Skeletal muscle cell (primary cell): ENCODE data around the gene OVAAL.

Source experiments
- DNase-seq: peaks from one replicate; pipeline ENCODE4 v3.0.0-alpha.2; 2010; ENCODE audit warnings: low read depth
- H3K4me3 ChIP-seq: 2 replicates; pipeline ENCODE4 v1.5.1; 2011; ENCODE audit warnings: low read depth, mild to moderate bottlenecking, control low read depth, low read length, moderate library complexity

Gene OVAAL

DNA sequence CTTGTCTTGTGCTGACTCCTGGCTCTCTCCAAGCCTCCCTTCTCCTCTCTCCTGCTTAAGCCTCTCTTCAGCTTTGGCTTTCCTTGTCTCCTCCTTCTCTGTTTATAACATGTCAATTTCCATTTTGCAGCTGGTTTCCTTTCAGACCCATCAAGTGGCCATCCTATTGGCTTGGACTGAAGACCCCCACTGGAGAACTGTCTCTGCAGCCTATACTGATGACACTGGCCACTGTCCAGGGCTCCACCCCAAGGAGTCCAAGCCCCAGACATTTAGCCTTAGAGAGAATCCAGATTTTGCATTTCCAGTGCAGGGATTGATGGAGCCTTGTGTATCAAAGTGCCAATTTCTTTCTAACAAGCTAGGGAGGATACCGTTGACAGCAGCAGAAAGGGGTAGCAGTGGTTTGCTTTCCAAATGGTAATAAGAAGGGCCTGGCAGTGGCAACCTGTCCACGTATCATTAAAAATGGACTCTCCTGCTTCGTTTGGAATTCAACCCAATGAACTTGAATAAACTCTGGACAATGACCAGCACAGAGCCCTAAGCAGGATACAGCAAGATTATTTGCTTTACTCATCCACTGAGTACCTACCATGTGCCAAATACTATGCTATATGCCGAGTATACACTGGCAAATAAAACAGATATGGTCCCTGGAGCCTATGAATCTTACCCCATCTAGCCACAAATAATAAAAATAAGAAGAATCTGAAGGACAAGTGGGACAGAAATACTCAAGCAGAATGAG, 6.5 kb downstream of the OVAAL start:
- no peak for DNase-seq
- no peak overlapping the region for H3K4me3 ChIP-seq

DNA sequence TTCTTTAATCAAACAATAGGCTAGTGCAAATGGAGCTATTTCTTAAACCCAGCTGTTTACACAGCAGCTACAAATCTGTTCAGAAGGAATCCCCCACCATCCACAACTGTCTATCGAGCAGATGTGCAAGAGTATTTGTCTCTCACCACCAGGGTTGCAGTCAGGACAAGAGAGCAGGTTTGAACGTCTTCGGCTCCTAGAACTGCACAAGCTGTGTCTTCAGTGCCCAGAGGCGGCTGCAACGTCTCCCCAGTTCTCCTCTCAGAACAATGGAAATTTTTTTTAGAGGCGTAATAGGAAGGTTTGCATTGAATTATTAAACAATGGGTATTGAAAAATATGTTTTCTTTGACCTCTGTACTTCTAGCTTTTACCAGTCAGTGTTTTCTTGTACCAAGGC, 7.3 kb downstream of the OVAAL start:
- no peak overlapping the region for H3K4me3 ChIP-seq
- DNase-seq = no peak

DNA sequence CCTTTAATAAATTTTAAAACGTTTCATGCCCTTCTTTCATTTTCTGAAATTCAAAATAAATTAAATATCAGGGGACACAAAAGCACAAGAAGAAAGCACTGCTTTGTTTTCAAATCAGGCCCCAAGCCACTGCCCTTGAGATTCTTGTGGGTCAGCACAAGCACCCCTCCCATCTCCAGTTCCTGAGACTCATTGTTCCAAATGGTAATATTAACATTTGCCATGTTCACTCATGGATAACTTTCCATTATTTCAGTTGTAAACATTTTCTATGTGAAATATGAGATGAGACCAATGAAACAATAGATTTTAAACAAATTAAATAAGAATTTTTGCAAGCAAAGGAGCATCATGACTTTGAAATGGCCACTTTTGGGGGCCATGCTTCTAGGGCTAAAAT, 7.7 kb downstream of the OVAAL start:
- no peak overlapping the region for H3K4me3 ChIP-seq
- no peak for DNase-seq

DNA sequence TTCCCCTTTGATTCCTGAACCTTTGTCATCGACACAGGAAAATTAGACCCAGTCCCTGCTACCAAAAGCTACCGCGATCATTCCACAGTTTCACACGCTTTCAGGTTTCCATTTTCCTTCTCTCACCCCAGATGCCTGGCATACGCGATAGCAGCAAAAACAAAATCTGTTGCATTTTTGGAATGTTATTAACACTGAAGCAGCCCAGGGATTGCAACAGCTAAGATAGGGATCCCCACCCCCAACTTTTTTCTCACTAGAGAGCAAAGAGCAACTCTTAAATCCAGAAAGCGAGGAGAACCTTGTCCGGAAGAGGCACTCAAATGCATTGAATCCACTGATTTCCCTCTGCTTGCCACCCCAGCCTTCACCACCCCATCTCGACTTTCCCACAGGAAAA, 8.9 kb downstream of the OVAAL start:
- H3K4me3 ChIP-seq = no peak overlapping the region
- no peak for DNase-seq

DNA sequence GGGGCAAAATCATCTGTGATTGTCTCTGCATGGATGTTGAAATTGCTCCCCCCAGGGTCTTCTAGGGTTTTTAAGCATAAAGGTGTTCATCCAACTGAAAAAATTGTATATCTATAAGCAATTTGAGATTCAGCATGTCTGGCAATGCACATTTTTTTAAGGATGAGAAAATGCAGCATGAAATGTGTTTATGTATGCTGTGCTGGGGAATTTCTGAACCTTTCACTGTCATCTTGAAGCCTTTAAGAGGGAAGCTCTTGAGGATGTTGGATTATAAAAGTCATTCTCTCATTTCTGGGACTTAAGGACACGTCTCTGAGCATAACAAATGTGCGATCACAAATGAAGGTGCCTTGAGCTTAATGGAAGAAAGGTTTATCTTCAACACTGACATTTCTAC, 9.4 kb downstream of the OVAAL start:
- no peak for DNase-seq
- no peak overlapping the region for H3K4me3 ChIP-seq

DNA sequence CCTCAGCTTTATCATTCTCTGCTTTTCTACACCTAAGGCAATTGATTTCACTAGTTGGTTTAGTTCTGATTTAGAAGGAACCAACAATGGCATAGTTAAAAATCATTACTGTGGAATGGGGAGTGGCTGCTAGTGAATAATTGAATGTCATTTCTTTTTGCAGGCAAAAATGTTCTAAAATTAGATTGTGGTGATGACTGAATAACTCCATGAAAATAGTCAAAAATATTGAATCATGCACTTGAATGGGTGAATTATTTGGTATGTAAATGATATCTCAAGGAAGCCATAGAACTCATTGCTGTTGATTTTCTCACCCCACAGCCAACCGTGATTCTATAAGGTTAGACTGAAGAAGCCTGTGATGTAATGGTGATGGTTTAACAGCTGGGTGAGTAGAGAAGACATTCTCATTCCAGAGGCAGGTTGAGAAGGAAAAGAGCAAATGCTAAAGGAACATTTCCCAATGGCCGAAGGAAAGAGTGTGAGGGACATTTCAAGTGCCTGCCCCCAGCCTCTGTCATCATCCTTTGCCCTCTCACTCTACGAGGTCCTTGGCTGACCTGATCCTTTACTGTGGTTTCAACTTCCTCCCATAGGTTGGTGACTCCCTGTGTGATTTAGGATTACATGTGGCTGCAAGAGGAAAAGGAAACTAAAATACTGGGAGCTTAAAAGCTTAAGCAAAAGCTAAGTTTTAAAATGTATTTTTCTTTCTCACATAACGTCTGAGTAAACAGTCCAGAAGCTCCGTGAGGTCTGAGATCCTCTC, 12.5 kb downstream of the OVAAL start:
- DNase-seq = no peak

DNA sequence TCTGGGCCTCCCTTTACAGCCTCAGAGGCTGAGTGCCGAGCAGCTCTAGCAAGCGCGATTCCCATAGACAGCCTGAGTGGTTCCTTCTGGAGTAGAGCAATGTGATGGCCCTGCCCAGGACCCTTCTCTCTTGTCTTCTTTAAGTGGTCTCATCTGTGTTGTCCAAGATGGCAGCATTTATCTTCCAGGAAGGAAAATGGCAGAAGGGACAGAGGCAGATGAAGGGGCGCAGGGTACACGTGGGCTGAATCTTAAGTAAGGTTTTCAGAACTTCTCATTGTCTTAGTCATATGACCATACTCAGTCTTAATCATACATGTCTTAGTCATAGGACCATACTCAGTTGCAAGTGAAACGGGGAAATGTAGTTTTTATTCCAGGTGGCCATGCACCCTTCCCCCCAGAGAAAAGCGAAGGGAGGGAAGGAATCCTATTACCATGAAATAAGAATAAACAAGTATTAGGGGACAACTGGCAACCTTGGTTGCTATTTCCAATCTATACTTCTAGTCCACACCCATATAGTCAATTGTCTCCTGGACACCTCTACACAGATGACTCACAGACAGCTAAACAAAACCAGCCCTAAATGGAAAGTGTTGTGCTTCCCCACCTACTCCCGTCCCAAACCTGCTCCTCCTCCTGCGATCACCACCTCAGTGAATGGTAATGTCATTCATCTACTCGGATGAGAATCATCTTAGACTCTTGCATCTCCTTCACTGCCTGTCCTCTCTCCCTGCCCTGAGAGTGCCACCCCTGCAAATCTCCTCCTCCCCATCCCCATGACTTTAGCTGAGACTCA, 13.3 kb downstream of the OVAAL start:
- no peak for DNase-seq
- H3K4me3 ChIP-seq = no peak overlapping the region

More for the DNA sequence above, 12.5 kb downstream of the OVAAL start:
- no peak overlapping the region for H3K4me3 ChIP-seq

DNA sequence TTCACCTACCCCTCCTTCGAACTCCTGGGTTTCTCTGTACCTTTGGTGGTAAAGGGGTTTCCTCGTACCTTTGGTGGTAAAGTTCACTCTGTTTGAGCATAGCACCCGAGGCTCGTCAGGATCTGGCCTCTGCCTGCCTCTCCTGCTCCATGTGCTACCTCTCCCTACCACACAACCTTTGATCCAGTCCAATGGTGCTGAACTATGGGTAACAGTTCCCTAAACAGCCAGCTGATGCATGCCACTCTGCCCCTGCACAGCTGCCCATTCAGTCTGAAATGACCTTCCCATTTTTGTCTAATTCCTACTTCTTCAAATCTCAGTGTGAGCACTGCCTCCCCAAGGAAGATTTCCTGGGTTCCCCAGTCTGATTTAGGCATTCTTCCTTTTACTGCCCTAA, 14.0 kb downstream of the OVAAL start:
- no peak for DNase-seq
- H3K4me3 ChIP-seq = no peak overlapping the region

DNA sequence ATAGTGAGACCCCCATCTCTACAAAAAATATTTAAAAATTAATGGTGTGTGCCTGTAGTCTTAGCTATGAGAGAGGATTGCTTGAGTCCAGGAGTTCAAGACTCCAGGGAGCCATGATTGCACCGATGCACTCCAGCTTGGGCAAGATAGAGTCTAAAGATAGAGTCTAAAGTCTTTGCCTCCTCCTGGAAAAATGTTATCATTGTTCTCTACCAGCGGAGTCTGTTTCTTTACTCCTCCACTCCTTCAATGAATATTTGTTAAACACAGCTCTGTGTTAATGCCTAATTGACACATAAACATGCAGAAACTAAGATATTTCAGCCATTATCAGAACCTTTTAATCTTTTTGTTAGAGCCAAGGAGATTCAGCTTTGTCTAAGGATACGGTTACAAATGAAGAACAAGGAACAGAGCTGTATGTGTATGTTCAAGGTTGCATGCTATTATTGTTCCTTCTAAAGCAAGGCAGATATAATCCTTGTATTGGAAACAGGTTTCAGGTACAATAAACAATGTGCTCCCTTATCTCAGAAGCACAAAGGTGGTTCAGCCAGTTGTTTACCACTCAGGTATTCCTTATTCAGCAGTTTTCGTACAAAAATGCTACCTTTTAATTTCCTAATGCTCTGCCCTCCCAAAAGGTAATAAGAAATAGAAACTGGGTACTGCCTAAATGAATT, 15.4 kb downstream of the OVAAL start:
- no peak overlapping the region for H3K4me3 ChIP-seq
- no peak for DNase-seq

DNA sequence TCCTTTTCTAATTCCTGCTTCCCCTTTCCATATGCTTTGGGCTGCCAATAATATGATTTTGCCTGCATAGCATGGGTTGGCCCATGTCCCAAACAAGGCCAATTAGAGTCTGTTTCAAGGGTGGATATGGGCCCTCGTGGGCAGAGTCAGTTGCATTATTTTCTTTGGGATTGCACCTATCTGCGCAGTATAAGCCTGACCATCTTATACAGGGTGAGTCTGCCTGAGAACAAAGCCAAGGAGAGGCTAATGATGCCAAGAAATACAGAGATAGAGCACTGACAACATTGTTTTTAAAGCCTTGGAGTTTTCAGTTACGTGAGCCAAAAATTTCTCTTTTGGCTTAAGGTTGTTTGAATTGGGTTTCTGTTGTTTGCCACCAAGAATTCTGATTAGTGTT, 18.6 kb downstream of the OVAAL start:
- no peak for DNase-seq
- H3K4me3 ChIP-seq = no peak overlapping the region

DNA sequence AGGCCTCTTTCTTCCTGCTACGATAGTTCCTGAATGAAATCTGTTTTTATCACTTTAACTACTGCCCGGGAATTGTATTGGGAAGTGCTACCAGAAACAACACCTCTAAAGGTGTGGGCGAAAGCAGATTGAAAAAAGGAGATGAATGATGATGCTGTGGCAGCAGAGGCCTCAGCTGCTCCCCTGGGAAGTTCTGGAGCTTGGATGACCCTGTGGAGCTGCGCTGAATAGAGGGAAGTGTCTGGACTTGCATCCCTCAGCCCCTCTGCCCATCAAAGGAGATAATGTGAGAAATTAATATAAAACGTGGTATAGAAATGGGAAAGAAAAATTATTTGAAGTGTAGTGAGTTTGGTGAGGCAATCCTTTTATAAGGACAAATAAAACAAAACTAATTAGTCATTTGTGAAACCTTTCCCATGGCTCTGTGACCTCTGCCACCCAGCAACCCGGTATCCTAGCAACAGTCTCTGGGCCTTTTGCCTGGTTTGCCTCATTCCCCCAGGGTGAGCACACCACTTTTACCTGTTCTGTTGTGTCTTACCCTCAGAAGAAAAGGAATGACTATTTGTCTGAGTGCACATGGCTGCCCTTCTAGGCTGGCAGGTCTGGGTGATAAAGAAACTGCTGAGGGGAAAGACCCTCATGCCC, 21.3 kb downstream of the OVAAL start:
- no peak for DNase-seq
- no peak overlapping the region for H3K4me3 ChIP-seq

DNA sequence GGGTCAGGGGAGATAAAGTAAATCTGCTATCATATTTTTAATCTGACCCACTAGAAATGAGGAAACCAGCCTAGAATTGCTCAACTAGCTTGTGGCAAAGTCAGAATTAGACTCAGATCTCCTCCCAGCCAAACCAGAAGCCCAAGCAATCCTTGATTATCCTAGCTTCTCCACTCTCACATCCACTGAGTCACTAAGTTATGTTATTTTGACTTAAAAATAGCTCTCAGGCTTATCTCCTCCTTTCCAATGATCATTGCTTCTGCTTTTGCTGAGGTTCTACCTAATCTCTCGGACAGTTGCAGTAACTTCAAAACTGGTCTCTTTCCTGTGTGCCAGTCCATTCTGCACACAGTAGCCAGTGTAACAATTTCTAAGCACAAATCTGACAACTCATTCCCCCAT, 22.9 kb downstream of the OVAAL start:
- H3K4me3 ChIP-seq = no peak overlapping the region
- no peak for DNase-seq

DNA sequence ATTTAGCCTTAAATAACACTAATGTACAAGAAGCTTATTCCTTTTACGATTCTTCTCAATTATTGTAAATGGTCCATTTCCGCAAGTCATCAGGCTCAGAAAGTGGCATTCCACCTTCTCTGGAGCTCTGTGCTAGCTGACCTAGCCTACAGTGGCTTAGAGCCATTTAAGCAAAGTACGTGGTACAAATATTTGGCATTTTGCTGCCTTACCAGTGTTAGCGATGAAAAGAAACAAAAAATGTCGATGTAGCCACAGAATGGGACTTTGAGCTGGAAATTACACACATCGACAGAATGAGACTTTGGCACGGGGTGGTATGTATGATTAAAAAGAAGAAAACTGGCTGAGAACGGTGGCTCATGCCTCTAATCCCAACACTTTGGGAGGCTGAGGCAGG, 26.1 kb downstream of the OVAAL start:
- H3K4me3 ChIP-seq = no peak overlapping the region
- no peak for DNase-seq

DNA sequence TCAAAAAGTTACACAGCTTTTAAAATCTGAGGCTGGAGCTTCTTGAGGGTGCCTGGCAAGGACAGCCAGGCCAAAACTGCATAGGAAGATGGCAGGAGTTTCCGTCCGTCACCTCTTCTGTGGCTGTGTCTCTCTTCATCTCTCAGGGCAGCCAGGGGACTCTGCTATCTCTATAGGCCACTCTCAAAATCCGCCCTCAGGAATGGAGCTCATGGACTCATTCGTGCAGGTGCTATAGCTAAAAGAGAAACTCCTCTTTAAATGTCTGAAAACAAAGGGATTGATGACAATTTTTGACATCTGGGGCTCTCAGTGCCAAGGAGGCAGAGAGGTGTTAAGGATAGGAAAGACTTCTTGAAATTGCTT, 27.2 kb downstream of the OVAAL start:
- no peak for DNase-seq
- H3K4me3 ChIP-seq = no peak overlapping the region

DNA sequence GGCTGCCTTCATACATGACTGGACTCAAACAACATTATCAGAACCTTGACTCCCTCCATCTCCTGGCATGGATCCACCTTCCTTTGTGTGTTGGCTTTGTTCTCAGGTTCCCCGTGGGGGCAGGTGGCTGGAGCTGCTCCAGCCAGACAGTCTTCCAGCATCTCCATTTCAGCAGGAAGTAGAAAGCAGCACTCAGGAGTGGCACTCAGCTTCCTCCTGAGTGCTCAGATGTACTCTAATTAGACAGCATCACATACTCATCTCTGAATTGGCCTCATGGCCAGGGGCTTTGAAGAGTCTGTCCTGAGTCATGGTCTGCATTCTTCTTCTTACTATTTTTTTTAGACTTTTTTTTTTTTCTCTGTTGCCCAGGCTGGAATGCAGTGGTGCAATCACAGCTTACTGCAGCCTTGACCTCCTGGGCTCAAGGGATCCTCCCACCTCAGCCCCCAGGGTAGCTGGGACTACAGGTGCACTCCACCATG, 27.9 kb downstream of the OVAAL start:
- no peak overlapping the region for H3K4me3 ChIP-seq
- DNase-seq = peak; percentile 39

DNA sequence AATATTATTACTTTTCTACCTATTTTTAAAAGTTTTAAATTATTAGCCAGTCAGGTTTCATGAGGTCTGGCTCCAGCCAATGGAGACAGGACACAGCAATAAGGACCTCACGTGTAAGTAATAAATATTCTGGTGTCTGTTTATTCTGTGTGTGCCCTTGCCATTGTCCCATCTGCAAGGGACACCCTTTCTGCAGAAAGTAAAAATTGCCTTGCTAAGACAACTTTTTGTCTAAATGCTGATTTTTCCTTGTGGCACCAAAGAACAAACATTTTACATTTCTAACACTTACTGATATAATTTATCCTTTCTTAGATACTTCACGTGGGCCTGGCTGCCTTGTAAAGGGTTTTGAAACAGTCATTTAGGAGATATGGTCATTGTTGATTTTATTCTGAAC, 29.4 kb downstream of the OVAAL start:
- H3K4me3 ChIP-seq = no peak overlapping the region
- no peak for DNase-seq

DNA sequence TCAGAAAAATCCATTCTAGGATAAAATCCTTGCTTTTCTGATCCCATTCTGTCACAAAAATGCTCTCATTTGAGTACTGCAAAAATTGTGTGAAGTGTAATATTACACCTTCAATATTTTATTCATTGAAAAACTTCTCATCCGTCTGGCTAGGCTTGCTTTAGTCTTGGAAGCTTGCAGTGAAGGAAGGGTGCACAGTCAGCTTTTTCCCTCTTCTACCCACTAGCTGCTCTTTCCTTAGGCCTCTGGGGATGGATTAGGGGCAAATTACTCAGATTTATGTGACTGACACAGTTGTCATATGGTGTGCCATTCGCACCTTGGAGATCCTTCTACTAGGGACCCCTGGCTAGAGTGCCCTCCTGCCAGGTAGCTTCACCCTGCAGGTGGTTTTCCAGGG, 32.1 kb downstream of the OVAAL start:
- DNase-seq = no peak
- no peak overlapping the region for H3K4me3 ChIP-seq

DNA sequence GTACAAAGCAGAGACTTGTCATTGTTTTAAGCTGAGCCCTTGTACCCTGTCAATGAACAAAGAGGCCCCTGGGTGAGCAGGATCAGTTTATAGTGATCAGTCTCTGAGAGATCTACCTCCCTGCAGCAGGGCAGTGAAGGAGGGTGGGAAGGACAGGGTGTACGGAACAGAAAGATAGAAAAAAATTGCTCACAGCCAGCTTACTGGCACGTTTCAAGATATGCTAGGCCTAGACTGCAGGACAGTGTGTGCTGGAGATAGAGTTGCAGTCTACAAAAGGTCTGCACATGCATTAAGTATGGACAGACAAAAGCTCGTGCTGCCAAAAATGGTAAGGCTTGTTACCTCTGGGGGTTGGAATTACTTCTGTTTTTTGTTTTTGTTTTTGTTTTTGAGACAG, 34.6 kb downstream of the OVAAL start:
- DNase-seq = no peak
- no peak overlapping the region for H3K4me3 ChIP-seq

DNA sequence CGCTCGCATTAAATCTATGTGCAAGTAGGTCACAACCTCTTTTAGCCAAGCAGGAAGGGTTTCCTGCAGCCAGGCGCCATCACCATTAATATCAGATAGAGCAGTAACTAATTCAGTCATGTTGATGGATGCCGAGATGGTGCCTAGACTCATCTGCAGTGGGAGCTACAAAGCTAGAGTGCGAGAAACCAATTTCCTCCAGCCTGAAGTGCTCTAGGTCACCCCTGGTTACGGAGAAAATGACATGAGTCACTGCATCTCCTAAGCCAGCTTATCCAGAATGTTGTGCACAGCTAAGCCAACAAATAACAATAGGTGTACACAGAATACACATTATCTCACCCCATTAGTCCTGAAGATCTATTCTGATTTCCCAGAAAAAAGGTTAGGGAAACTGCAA, 36.0 kb downstream of the OVAAL start:
- no peak overlapping the region for H3K4me3 ChIP-seq
- no peak for DNase-seq
